Measurements from ENCODE around the gene IL17REL.

IL17REL gene

DNA sequence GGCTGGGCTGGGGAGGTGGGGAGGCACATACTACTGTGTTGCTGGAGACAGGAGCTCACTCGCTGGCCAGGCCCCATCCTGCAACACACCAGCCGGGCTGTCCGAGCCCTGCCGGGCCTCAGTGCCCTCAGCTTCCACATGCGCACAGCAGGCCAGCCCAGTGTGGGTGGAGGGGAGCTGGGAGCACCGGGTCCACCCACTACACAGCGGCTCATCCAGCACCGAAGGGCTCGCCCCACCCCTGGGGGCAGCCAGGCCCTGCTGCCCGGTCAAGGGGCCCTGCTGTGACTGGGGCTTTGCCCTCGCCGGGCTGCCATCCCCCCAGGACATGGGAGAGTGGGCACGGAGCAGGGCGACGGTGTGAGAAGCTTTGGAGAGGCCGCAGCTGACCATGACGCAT is 36.3 kb upstream of the IL17REL start:
- TF ChIP-seq, protein P1, sequence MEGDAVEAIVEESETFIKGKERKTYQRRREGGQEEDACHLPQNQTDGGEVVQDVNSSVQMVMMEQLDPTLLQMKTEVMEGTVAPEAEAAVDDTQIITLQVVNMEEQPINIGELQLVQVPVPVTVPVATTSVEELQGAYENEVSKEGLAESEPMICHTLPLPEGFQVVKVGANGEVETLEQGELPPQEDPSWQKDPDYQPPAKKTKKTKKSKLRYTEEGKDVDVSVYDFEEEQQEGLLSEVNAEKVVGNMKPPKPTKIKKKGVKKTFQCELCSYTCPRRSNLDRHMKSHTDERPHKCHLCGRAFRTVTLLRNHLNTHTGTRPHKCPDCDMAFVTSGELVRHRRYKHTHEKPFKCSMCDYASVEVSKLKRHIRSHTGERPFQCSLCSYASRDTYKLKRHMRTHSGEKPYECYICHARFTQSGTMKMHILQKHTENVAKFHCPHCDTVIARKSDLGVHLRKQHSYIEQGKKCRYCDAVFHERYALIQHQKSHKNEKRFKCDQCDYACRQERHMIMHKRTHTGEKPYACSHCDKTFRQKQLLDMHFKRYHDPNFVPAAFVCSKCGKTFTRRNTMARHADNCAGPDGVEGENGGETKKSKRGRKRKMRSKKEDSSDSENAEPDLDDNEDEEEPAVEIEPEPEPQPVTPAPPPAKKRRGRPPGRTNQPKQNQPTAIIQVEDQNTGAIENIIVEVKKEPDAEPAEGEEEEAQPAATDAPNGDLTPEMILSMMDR (IDR thresholded peaks at IDR 0.05; ENCODE audit: low read depth, low read length): no peak
- no peak for DNase-seq (ENCODE audit: extremely low read depth, low read depth)

DNA sequence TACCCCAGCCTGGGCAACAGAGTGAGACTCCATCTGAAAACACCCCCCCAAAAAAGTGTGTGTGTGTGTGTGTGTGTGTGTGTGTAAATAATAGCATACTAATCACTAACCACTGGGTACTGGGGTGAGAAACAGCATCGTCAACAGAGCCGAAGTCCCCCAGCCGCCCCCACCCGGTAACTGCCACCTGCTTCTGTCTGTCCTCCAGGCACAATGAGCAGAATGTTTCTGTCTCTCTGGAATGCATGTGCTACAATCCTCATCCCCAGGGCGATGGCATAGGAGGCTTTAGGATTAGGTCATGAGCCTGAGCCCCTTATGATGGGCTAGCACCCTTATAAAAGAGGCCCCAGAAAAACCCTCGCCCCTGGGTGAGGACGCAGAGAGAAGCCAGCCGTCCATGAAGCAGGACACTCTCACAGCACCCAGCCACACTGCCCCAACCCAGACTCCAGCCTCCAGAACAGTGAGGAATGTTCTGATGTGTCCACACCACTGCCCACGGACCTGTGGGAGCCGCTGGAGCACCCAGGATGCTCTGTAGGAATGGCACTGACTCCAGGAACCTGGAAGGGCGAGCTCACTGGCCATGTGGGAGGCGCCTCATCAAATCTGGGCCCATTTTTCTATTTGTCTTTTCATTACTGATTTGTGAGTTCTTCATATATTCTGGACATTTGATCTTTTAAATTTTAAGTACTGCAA is 35.6 kb upstream of the IL17REL start:
- TF ChIP-seq, protein P1 (IDR thresholded peaks at IDR 0.05; ENCODE audit: low read depth, low read length): no peak
- DNase-seq (ENCODE audit: extremely low read depth, low read depth): no peak

DNA sequence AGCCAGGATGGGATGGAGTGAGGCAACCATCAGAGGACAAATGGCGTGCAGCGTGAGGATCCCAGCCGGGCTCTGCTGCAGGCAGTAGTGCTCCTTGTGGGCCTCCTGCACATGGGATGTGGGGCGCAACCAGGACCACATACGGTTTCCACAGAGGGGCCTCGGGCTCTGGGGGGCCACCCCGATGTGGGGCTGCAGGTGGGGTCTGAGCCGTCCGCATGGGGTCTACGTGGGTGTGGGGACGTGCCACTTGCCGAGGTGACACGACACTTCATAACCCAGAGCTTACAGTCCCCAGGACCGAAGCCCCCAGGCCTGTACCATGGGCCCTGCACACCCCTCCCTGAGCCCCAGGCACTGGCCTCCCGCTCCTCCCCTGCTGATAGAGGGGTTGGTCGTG is 34.8 kb upstream of the IL17REL start:
- TF ChIP-seq, protein P1 (IDR thresholded peaks at IDR 0.05; ENCODE audit: low read depth, low read length): no peak
- no peak for DNase-seq (ENCODE audit: extremely low read depth, low read depth)

DNA sequence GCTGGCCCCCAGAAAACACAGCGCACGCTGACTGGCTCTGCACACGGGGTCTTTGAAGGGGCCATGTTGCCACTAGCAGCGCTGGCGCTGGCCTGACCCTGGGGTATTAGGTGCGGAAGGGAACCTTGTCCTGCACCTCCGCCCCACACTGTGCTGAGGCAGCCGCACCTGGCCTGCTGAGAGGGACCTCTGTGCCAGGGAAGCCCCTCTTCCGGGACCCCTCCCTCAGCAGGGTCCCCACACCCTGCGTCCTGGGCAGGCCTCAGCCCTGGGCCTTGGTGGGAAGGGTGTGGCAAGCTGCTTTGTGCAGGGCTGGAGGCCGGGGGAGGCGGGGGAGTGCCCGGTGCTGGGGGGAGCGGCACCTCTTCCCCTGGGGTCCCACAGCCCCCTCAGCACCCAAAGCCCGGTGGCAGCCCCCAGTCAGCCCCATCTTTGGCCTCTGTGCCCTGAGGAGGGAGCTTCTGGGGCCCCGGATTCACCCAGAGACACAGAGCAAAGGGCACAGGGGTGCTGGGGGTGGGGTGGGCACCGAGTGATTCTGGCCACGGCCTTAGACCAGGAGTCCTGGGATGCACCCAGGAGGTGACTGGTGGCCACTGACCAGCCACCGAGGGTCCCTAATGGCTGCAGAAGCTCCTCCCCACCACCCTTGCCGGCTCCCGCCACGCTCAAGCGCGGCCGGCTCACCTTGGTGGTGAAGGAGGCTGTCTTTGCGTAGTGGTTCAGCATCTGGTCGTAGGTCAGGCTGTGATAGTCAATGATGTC is 34.1 kb upstream of the IL17REL start:
- DNase-seq (ENCODE audit: extremely low read depth, low read depth): no peak
- TF ChIP-seq, protein P1 (IDR thresholded peaks at IDR 0.05; ENCODE audit: low read depth, low read length): no peak

DNA sequence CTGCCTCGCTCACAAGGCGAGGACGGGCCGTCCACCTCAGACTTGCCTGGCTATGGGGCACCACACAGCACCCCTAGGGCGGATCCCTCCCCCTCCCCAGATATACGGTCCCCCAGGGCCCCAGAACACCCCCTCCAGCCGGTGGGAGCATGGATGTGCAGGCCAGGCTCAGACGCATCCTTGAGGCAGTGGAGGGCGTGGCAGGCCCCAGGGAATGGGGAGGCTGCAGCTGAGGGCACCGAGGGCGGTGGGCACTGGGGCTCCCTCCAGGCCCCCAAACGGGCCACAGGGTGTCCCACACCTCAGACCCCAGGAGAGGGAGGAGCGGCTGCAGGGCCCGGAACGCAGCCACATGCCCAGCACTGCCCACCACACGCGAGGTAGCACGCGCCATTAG is 33.5 kb upstream of the IL17REL start:
- DNase-seq (ENCODE audit: extremely low read depth, low read depth): no peak
- TF ChIP-seq, protein P1 (IDR thresholded peaks at IDR 0.05; ENCODE audit: low read depth, low read length): no peak

DNA sequence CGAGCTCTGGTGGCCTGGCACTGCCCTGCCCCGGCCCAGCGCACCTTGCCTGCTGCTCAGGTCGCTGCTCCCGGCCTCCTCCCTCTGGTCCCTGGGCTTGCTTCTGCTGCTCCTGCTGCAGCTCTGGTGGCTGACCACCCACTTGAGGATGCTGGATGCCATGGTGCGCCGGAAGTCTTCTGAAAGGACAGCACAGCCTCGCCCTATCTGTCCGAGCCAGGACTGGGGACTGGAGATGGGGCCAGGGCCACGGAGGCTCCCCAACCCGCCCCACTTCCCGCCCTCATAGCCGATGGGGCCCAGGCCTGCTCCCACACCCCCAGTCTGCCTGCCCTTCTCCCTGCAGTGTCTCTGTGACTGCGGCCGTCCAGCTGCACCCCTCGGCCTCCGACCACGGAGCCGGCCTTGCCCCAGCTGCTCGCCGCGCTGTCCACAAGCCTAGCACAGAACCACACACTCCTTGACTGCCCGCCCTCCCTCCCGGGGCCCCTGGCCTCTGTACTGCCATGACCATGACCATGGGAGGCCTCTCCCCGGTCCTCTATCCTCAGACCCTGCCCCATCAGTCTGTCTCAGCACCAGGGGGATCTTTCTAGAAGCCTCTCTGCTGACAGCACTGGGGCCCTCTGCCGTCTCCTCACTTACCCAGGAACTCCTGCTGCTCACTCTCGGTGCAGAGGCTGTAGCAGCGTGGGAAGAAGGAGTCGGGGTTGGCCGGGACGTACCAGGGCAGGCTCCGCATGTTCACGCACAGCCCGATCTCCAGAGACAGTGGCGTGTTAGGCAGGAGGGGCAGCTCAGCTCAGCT is 32.9 kb upstream of the IL17REL start:
- TF ChIP-seq, protein P1 (IDR thresholded peaks at IDR 0.05; ENCODE audit: low read depth, low read length): no peak
- no peak for DNase-seq (ENCODE audit: extremely low read depth, low read depth)
